Spleen (tissue), 7 donors: ENCODE data around the gene PLCH1.

Source experiments
- CTCF ChIP-seq, 11 experiments: fragments of 200-600 bp in 7 of 11; fragments of 450-650 bp in 4 of 11; sonication (generic) in 4 of 11; IDR thresholded peaks in 8 of 11; conservative IDR thresholded peaks in 3 of 11; 1 replicate in 7 of 11; 2 replicates in 4 of 11; pipeline versions ENCODE4 v1.4.0 to v1.8.0; 2016 to 2021; ENCODE audit warnings: antibody characterized with exemption in 11 of 11, inconsistent platforms in 4 of 11, mild to moderate bottlenecking in 1 of 11
- POLR2A ChIP-seq, 3 donors: fragments of 450-650 bp; IDR thresholded peaks; one replicate each; pipeline ENCODE4 v1.5.1; 2017; ENCODE audit warnings: antibody characterized with exemption in 3 of 3, mild to moderate bottlenecking in 1 of 3
- donor health status: DM: no; HTN: no; CAD: no; lungs with moderate emphysema.
- donor health status: DM: no; HTN: no; CAD: no.
- donor health status: DM: no; HTN: no; CAD: no.

- TF ChIP-seq CTCF (IDR thresholded peaks at IDR 0.05 in 8 of 11, conservative IDR thresholded peaks at IDR 0.05 in 3 of 11) (no peak), POLR2A (IDR thresholded peaks at IDR 0.05) (no peak)
These were observed 232.0 kb downstream of the PLCH1 start for GRCh38 chr3:155512867-155513261.
